WTC11 (cell line): Measurements from ENCODE around the gene AIG1.

Experiments used
- FOXJ3 ChIP-seq: sonication (generic); formaldehyde crosslinking; IDR thresholded peaks from 2 replicates; pipeline ENCODE4 v1.9.0; 2021; ENCODE audit warnings: missing genetic modification reagents, mild to moderate bottlenecking, borderline replicate concordance
- NFATC4 ChIP-seq: fragments of 250-450 bp; sonication (Bioruptor Pico); IDR thresholded peaks from 2 replicates; pipeline ENCODE4 v1.9.0; 2021; ENCODE audit warnings: mild to moderate bottlenecking
- NFE2L1 ChIP-seq: sonication (generic); formaldehyde crosslinking; IDR thresholded peaks from 2 replicates; pipeline ENCODE4 v1.8.1; 2023; ENCODE audit warnings: missing genetic modification reagents
- ZNF232 ChIP-seq: sonication (generic); formaldehyde crosslinking; IDR thresholded peaks from 2 replicates; pipeline ENCODE4 v1.8.0; 2022; ENCODE audit warnings: mild to moderate bottlenecking, missing genetic modification reagents
- TF ChIP-seq, protein P1 (sequence below): fragments of 200-600 bp; IDR thresholded peaks from 2 replicates; pipeline ENCODE4 v1.8.0; 2022; ENCODE audit warnings: antibody characterized with exemption

DNA sequence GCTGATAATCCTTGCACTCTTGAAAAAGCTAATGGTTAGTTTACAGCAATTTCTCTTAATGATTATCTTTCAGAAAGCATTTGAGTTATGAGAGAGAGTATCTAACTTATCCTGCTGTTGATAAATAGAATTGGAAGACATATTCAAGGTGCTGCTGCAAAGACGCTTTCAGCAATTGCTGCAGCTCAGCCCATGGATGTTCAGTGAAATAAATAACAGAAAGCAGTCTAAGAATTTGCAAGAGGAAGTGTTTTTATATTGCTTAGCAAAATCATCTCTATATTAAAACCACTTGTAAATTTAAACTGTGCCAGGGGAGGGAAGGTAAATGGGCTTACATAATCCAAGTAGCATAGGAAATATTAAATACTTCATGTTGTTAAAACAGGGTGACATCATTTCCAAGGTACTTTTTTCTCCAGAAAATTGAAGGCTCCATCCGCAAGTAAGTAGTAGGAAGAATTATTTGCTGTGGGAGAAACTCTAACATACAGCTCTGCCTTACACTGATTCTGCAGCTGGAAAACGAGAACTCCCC, 201.3 kb downstream of the AIG1 start:
- TF ChIP-seq, protein P1, sequence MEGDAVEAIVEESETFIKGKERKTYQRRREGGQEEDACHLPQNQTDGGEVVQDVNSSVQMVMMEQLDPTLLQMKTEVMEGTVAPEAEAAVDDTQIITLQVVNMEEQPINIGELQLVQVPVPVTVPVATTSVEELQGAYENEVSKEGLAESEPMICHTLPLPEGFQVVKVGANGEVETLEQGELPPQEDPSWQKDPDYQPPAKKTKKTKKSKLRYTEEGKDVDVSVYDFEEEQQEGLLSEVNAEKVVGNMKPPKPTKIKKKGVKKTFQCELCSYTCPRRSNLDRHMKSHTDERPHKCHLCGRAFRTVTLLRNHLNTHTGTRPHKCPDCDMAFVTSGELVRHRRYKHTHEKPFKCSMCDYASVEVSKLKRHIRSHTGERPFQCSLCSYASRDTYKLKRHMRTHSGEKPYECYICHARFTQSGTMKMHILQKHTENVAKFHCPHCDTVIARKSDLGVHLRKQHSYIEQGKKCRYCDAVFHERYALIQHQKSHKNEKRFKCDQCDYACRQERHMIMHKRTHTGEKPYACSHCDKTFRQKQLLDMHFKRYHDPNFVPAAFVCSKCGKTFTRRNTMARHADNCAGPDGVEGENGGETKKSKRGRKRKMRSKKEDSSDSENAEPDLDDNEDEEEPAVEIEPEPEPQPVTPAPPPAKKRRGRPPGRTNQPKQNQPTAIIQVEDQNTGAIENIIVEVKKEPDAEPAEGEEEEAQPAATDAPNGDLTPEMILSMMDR = no peak
- TF ChIP-seq ZNF232 = no peak
- TF ChIP-seq NFATC4 = no peak
- no peak for TF ChIP-seq NFE2L1 (CRISPR knock-in tag)
- no peak for TF ChIP-seq FOXJ3 (CRISPR knock-in tag)
